GM21515 (cell line): ENCODE data around the gene NWD2.
"Not testable (repeated sequence)": the region's sequence is repeated elsewhere in the genome, so short reads cannot be mapped to it uniquely, and the experiment has no call there.

Source experiments
- ATAC-seq: cut with Tn5 transposase; IDR thresholded peaks from one replicate; pipeline ENCODE4 v1.9.1; 2021; ENCODE audit not compliant: unreplicated experiment

NWD2 gene, protein sequence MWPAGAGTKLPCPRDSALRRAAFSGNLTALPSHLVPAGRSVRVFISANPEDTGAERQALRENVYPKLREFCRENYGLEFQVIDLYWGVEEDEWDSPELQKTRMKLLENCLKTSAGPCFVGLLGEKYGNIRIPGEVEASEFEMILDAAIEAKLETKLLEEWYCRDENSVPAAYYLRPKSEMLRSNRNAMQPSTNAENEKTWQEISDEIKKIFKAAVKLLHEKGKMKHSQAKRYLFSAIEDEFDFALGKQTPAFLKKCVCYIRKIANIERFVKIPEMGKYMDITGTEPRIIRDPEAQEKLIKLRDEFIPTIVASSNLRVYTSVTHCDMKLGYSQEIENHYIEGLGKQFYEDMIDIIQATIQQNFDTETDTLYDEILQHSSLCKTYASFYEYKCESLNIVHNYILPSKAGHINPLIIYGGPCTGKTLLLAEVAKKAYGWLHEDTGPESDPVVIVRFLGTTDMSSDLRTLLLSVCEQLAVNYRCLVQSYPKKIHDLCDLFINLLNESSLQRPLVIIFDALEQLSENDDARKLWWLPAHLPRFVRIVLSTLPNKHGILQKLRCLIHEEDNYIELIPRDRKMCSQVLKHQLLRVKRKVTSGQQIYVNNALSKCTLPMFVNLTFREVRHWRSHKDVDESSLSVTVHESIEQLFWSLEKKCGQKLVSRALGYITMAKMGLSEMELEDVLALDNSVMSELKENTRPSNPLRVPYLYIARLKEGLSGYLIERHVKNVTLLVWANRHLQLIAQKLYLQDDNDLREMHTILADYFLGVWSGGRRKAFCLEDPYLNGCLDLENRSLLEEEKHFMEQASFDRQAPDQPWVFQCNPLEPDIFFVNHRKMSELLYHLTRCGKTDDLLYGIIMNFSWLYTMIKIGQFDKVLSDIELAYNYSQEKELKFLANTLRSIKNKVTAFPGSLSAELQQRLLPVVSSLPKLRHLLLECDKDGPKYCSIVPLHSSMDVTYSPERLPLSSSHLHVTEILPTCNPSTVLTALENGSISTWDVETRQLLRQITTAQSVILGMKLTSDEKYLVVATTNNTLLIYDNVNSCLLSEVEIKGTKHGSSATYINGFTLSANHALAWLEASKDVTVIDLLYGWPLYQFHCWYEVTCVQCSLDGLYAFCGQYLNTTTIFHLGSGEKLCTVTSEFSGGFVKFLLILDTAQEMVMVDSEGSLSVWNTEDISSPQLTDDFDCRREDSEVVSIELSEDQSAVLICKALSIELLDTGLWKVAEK (N-terminal part only)

DNA sequence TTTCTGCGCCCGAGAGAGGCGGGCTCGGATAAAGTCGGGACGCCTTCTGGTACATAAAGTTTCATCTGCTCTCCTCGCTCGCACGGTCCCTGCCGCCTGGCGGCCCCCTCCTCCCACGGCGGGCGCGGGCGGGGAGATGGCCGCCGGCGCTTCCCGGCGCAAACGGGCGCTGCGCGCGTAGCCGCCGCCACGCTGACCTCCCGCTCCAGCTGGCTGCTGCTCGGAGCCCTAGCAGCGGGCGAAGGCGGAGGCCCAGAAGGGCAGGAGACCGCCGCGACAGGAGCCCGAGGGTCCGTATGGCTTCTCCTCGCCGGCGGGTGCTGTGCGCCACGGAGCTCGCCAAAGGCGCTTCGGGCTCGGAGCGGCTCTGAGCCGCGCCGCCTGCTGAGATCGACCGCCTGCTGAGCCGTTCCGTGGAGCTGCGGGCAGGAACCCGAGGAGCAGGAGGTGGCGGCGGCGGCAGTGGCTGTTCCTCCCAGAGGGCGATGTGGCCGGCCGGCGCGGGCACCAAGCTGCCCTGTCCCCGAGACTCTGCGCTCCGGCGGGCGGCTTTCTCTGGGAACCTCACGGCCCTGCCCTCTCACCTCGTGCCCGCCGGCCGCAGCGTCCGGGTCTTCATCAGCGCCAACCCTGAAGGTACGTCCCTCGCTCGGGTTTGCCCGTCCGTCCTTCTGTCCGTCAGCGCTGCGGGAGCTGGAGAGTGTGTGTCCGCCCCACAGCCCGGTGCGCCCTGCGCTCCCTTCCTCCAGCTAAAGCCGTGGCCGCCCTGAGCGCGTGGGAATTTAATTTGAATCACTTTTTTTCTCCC, at the start of gene NWD2:
Gene NWD2, plus strand, starts transcription at position 161 of the 808 bp plus-strand sequence. Its CDS starts 325 bp downstream, at position 486.
- ATAC-seq = no peak

DNA sequence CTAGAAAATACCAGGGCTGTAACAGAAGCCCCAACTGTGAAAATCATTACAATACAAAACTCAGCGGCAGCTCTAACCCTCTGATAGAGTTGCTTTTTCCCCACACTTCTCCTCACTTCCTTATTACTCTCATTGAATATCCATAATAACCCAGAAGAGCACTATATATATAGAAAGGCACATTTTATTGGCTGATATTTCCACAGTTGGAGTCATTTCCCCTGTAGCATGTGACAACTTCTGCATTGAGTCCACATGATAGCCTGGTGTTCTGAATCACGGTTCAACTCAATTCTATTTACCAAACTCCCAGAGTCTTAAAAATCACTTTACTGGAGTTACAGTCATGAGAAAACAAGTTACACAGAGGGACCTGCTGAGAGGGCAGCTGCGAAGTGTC, 46.6 kb upstream of the NWD2 start:
- no peak for ATAC-seq

DNA sequence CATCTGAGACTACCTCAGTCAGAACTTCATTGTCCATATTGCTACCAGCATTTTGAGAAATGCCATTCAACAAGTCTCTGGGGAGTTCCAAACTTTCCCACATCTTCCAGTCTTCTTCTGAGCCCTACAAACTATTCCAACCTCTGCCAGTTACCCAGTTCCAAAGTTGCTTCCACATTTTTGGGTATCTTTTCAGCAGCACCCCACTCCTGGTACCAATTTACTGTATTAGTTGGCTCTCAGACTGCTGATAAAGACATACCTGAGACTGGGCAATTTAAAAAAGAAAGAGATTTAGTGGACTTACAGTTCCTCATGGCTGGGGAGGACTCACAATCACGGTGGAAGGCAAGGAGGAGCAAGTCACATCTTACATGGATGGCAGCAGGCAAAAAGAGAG, 39.8 kb upstream of the NWD2 start:
- not testable (repeated sequence) for ATAC-seq

DNA sequence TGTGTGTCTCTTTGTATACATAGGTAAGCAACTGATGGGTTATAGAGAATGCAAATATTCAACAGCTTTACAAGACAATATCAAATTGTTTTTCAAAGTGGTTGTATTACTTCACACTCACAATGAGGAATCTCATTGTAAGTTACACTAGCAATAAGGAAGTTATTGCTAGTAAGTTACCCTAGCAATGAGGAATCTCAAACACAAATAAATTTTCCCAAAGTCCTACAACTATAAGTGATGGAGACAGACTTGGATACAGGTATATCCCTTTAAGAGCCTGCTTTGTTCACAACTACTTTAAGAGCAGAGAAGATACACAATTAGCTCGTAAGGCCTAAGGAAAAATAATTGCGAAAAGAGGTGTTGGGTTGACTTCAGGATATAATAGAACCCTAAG, 28.3 kb upstream of the NWD2 start:
- no peak for ATAC-seq

DNA sequence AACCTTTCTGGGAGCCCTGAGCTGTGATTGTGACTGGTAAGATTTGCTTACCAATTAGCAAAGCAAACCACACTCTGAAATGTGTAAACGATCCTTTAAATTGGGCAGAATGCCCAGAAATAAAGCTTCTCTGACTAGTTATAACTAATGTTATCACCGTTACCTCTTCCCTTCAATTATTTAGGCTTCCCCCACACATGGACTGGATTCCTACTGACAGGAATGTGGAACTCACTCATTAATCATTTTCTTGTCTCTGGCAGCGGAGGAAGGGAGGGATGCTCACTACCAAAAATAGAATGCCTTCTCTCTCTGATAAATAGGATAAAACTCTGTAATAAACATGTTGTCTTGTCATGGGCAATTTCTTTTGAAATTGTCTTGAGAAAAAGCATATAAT, 25.3 kb upstream of the NWD2 start:
- ATAC-seq = no peak

DNA sequence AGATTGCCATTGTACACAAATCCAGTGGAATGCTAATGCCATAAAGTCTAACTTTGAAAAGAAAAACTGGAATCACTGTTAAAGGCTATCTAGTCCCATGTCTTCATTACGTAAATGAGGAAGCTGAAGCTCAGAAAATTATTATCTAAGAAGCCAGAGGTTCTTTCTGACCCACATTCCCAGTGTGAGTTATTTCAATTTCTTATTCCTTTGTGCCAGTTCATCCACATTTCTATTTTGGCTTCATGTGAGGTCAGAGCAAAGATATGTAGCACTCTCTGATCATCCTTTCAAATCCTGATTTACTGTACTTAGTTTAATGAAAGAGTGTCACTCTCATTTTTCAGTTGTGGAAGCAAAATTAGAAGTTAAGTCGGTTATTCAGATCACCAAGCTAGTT, 24.6 kb upstream of the NWD2 start:
- ATAC-seq = no peak

DNA sequence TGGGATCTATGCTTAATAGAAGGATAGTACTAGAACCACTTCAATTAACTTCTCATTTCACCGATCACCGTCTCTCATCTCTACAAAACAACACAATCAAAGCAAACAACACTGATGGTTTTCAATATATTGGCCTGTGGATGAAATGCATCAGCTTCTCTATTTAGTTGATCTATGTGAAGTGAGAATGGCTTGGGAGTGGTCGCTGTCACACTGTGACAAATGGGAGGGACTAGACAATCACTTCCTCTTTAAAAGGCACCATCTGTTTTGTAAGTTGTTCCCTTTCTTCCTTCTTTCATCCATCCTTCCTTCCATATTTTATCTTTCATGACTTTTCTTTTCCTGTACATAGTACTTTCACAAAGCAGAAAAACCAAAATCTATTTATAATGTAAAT, 23.9 kb upstream of the NWD2 start:
- no peak for ATAC-seq

DNA sequence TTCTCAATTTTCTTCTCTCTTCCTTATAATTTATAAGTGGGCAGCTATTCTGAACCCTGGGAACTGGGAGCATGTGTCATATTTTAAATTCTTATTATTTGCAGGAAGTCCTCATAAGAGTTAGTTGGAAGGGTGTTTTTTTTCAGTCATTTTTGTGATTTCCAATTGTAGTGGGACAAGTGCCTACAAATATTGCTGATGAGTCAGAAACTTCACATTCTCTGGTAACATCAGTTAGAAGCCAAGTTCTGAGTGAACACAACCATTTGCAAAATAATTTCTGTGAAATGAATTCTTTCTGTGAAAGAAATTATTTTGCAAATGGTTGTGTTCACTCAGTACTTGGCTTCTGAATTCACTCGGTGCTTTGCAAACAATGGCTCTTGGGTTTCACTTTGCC, 20.8 kb upstream of the NWD2 start:
- no peak for ATAC-seq

DNA sequence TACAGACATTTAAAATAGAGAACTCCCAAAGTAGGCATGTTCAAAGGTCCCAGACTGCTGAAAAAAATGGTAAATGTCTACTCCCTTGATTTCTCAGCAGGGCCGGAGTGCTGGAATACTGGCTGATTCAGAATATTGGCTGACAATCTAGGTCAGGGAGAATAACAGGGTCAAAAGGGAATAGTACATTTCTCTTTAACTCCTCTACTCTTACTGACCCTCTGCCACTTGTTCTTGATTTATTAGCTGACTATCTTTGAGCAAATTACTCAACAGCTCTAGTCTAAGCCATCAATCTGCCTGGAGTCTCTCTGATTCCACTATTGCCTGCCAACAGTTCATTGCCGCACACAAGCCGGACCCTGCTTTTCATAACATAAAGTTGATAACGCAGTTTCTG, 19.7 kb upstream of the NWD2 start:
- no peak for ATAC-seq

DNA sequence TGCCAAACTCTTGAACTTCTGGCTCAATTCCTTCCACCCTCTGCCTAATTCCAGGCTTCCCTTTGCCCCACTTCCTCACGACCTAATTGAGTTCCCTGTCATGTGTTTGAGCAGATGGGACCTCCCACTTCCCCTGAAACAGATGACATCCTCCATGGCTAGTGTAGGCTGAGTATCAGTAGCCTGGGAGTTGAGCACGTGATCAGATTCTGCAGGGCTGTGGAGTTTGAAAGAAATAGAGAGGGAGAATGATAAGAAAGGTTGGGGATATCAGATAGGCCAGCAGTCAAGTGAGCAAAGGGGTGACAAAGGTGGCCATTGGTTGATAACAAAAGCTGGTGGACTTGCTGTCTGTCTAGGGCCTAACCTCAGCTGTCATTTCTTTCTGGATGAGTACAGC, 18.8 kb upstream of the NWD2 start:
- no peak for ATAC-seq

DNA sequence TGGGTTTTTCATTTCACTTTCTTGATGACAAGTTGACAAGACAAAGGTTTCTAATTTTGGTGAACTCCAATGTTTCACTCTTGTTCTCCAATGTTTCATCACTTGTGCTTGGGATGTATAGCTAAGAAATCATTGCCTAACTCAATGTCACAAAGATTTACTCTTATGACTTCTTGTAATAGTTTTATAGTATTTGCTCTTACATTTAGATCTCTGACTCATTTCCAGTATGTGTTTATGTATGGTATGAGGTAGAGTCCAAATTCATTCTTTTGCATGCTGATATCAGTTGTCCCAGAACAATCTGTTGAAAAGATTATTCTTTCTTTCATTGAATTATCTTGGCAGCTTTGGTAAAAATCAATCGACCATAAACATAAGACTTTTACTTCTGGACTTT, 12.2 kb upstream of the NWD2 start:
- no peak for ATAC-seq

DNA sequence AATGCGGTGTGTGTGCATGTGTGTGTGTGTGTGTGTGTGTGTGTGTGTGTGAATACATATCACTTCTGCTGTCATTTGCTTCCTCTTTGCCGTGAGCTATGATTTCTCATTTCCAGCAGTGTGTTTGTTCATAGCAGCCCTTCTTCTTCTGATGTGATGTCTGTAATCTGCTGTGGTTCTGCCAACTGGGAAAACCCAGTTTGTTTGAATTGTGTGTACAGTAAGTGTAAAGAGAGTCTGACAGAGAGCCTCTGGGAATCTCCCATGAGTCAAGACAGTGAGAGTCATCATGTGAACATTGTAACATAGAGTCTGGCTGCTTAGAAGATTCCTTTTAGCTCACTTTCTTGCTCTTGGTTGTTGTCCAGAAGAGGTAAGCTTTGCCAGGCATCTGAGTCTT, 8.4 kb upstream of the NWD2 start:
- no peak for ATAC-seq

DNA sequence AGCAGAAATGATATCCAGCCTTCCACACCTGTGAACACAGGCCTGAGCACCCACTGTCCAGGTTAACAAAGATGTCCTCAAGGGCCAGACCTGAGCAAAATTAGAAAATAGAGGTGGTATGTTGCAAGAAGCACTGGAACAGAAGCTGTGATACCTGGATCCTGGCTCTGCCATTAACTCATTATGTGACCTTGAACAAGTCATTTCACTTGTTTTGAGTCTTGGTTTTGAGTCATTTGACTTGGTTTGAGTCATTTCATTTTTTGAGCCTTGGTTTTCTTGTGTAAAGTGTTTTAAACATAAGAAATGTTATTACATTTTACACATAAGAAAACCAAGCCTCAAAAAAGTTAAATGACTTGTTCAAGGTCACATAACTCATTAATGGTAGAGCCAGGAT, 2.9 kb upstream of the NWD2 start:
- no peak for ATAC-seq

DNA sequence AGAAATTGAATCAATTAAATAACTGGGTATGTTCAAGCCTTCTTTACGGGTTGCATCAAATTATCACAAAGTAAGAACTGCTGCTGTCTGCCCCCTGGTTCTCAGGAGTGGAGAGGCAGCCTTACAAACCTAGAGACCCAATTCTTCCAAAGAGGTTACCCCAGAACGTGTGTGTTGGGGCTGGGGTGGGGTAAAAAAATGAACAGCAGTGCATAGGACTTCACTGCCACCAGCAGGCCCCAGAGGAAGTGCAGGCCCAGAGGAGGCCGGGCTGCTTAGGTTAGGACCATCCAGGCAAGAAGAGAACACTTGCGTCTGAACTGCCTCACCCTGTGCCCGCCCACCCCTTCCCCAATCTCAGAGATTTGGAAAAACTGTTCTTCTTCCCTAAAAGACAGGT, 1.5 kb upstream of the NWD2 start:
- ATAC-seq = no peak

DNA sequence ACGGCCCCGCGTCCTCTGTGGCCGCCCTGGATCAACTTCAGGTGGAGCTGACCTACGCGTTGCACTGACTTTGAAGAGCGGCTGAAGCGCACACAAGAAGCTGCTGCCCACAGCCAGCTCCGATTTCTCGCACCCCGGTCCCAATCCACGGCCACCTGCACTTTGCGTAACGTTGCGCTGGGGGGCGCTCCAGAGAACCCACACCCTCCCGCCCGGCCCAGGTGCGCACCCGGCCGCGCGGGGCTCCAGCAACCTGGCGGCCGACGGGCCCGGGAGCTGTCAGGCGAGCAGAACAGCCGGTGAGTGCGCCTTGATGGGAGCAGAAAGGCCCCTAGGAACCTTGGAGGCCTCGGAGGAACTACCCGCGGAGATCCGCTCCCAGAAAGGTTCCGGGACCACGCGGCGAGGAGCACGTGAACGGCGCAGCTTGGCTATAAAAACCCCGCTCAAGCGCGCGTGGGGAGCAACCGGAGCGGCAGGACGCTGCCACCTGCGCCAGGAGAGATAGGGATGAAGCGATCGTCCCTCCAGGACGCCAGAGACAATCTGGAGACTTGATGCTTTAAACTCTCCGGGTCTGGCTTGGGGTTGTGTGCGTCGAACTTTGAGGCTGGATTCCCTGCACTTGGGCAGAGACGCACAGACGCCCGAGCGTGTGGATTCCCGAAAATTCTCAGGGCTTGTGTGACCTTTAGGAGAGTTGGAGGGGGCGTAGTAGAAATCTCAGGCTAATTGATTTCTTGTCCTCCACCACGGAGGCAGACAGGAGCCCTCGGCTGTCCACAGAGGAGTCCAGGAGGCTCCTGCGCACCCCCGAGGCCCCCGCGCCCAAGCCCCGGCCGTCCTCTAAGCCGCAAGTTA, 591 bp upstream of the NWD2 start:
- ATAC-seq = no peak

DNA sequence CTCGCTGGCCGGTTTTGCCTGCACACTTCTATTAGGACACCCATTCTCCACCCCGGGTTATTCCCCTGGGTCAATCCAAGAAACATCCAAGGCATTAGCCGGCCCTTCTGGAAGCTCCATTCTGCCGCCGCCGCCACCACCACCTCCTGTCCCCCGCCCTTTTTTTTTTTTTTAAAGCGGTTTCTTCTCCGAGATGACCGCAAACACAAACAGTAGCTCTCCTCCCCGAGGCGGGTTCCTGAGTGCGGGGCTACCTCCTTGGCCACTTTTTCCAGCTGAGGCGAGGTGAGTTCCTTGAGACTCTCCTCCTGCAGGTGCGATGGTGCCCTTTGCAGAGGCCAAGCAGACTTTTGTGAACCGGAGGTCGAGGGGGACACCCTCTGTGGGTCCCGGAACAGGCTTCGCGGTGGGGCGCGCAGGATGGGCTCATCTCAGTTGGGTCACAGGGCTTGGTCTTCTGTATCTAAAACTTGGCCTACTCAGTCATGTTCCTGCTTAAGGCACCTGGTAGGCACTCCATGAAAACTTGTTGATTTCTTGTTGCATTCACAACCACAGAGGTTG, 930 bp downstream of the NWD2 start:
- ATAC-seq = no peak

DNA sequence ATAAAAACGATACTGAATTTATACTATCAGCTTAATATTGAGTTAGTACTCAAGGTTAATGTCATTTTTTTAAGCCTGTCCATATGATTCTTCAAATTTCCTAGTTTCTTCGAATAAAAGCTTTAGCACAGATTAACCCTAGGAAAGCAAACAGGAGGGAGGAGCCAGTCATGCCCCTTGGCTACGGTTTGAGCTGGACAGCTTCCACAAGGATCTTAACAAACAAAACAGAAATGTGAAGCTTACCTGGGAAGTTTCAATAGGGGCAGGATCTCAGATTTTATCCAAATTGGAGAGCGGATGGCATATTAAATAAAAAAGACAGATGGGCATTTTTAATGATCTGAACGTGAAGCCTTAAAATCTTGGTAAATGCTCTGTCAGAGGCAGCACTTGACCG, 2.3 kb downstream of the NWD2 start:
- ATAC-seq = no peak

DNA sequence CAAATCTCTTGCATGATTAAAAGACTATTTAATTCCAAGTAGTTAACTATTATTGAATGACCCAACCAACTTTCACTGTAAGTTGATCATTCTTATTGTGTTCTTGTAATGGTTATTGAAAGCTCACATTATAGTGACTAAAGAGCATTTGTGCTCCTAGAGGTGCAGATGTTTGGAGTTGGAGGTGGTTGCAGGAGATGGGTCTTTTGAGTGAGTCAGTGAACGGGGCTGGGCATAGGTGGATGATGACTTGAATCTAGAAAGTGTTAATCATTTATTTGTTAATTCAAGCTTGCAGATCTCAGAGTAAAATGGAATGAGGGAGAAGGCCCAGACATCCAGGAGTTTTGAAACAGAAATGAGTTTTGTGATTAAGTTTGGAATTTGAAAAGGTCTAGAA, 13.7 kb downstream of the NWD2 start:
- no peak for ATAC-seq

DNA sequence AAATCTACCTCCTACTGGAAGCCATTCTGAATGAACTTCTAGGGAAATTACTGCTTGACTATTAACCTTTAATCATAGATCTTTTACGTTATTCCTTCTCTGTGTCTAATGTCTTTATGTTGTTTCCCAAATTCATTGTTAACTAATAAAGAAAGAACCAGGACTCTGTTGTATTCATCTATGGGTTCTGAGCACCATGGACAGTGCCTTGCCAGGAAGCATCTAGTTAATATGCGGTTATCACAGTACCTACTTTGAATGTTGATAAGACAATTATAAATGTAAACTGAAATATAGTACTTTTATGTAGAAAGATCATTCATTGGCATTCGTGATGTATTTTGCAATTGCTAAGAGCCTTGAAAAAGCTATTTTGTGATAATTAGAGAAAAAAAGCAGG, 23.8 kb downstream of the NWD2 start:
- no peak for ATAC-seq
